Sigmoid colon (tissue), 7 donors: ENCODE results near the gene COBL. TPM values are rescaled to one million over a fixed set of nuclear protein-coding genes. Genes with fewer than 3 reads are reported as not detected.

Experiments
- DNase-seq: peaks from one replicate; pipeline ENCODE4 v3.0.0-alpha.2; 2019
- H3K27ac ChIP-seq, 4 donors: fragments of 200-600 bp; sonication (generic); one replicate each; pipeline ENCODE4 v1.5.1; 2016 to 2019; ENCODE audit warnings: mild to moderate bottlenecking in 1 of 4
- H3K27me3 ChIP-seq, 3 donors: fragments of 200-600 bp; sonication (generic); one replicate each; pipeline ENCODE4 v1.5.1; 2019; ENCODE audit warnings: mild to moderate bottlenecking in 1 of 3
- H3K36me3 ChIP-seq, 4 donors: fragments of 200-600 bp; sonication (generic); one replicate each; pipeline ENCODE4 v1.5.1; 2016 to 2019
- H3K4me1 ChIP-seq, 4 donors: fragments of 200-600 bp; sonication (generic); one replicate each; pipeline ENCODE4 v1.5.1; 2017 to 2019
- H3K4me3 ChIP-seq, 4 donors: fragments of 200-600 bp; sonication (generic); one replicate each; pipeline ENCODE4 v1.5.1; 2017 to 2019; ENCODE audit warnings: mild to moderate bottlenecking in 2 of 4, moderate library complexity in 1 of 4
- H3K9me3 ChIP-seq, 4 donors: fragments of 200-600 bp in 3 of 4; sonication (generic) in 3 of 4; one replicate each; pipeline versions ENCODE4 v1.5.1 to v1.6.1; 2013 to 2019
- CTCF ChIP-seq, 4 experiments: fragments of 450-650 bp in 3 of 4; fragments of 200-600 bp in 1 of 4; IDR thresholded peaks; one replicate each; pipeline ENCODE4 v1.5.1; 2016 to 2019; ENCODE audit warnings: antibody characterized with exemption in 4 of 4, mild to moderate bottlenecking in 3 of 4, moderate library complexity in 2 of 4
- EP300 ChIP-seq, 4 donors: sonication (generic); formaldehyde crosslinking; IDR thresholded peaks; one replicate each; pipeline ENCODE4 v1.6.1; 2017; ENCODE audit warnings: antibody characterized with exemption in 4 of 4
- POLR2A ChIP-seq, 2 donors: fragments of 450-650 bp; IDR thresholded peaks; one replicate each; pipeline ENCODE4 v1.6.1; 2016; ENCODE audit warnings: antibody characterized with exemption in 2 of 2, mild to moderate bottlenecking in 2 of 2, moderate library complexity in 2 of 2
- POLR2AphosphoS5 ChIP-seq, 4 donors: sonication (generic); formaldehyde crosslinking; IDR thresholded peaks; one replicate each; pipeline ENCODE4 v1.6.1; 2017; ENCODE audit warnings: antibody characterized with exemption in 4 of 4
- WGBS, 2 donors: extraction: QIAGEN DNeasy Blood & Tissue Kit; methylation state at CpG; one replicate each; pipeline ENCODE4 v1.1.7; 2013; 5-methylcytosine and 5-hydroxymethylcytosine counted together
- intact Hi-C: fragments of 100-400 bp; cut with DNase I; formaldehyde crosslinking; loops from one replicate; pipeline ENCODE4 v1.15.1; 2023
- polyA plus RNA-seq, 3 donors: library from polyadenylated mRNA; stranded (reverse); fragments of 200-250 nt; gene quantifications; one replicate each; pipeline ENCODE4 v1.2.3, GENCODE V29; 2013
- total RNA-seq, 4 donors: library from RNA; depleted of rRNA; stranded (reverse); fragments of >200 nt; gene quantifications; one replicate each; pipeline ENCODE4 v1.1.0, GENCODE V29; 2016
- donor health status: healthy with polysubstance abuse.
- donor health status: Bipolar disorder and iron deficiency.
- donor health status: healthy.

The COBL gene
- total and polyA plus RNA-seq, 7 donors = 3.0 to 27.6 (median 10.0) TPM

GRCh38 chr7:51237446-51238133 is 79.0 kb downstream of the COBL start:
- TF ChIP-seq EP300 (IDR thresholded peaks at IDR 0.05) (no peak), CTCF (IDR thresholded peaks at IDR 0.05) (no peak), POLR2A (IDR thresholded peaks at IDR 0.05) (no peak), POLR2AphosphoS5 (IDR thresholded peaks at IDR 0.05) (no peak)
- Histone ChIP-seq H3K36me3 (no peaks in the 10 kb centered on the region), H3K4me1 (no peaks in the 10 kb centered on the region), H3K27ac (no peak overlapping the region), H3K4me3 (no peak overlapping the region), H3K27me3 (no peaks in the 10 kb centered on the region), H3K9me3 (no peaks in the 10 kb centered on the region)
- DNase-seq = no peak
- intact Hi-C loops = no loop called here
- WGBS, 2 donors = 76 to 81% methylated on average over 9 of the region's 9 CpGs

GRCh38 chr7:51236470-51237132 is 80.0 kb downstream of the COBL start:
- Histone ChIP-seq H3K27ac (no peak overlapping the region), H3K9me3 (no peaks in the 10 kb centered on the region), H3K4me3 (no peak overlapping the region), H3K4me1 (no peaks in the 10 kb centered on the region), H3K36me3 (no peaks in the 10 kb centered on the region), H3K27me3 (no peaks in the 10 kb centered on the region)
- no peak for DNase-seq
- TF ChIP-seq CTCF (IDR thresholded peaks at IDR 0.05) (no peak), EP300 (IDR thresholded peaks at IDR 0.05) (no peak), POLR2A (IDR thresholded peaks at IDR 0.05) (no peak), POLR2AphosphoS5 (IDR thresholded peaks at IDR 0.05) (no peak)
- WGBS, 2 donors = 88 to 94% methylated on average over 8 of the region's 8 CpGs
- intact Hi-C loops = no loop called here

GRCh38 chr7:51235593-51236313 is 80.9 kb downstream of the COBL start:
- no peak for DNase-seq
- 81 to 91% methylated on average over 10 of the region's 10 CpGs for WGBS, 2 donors
- H3K36me3 ChIP-seq = no peaks in the 10 kb centered on the region
- H3K9me3 ChIP-seq = no peaks in the 10 kb centered on the region
- H3K4me1 ChIP-seq = no peaks in the 10 kb centered on the region
- no peak for TF ChIP-seq EP300 (IDR thresholded peaks at IDR 0.05)
- no peak for TF ChIP-seq POLR2A (IDR thresholded peaks at IDR 0.05)
- no peak for TF ChIP-seq CTCF (IDR thresholded peaks at IDR 0.05)
- TF ChIP-seq POLR2AphosphoS5 (IDR thresholded peaks at IDR 0.05) = no peak
- H3K27me3 ChIP-seq = no peaks in the 10 kb centered on the region
- intact Hi-C loops = no loop called here
- H3K27ac ChIP-seq = no peak overlapping the region
- H3K4me3 ChIP-seq = no peak overlapping the region

- intact Hi-C loops = no loop called here
- TF ChIP-seq POLR2A (IDR thresholded peaks at IDR 0.05) = no peak
- TF ChIP-seq EP300 (IDR thresholded peaks at IDR 0.05) = no peak
- no peak for TF ChIP-seq CTCF (IDR thresholded peaks at IDR 0.05)
- no peak for TF ChIP-seq POLR2AphosphoS5 (IDR thresholded peaks at IDR 0.05)
- H3K4me3 ChIP-seq = no peak overlapping the region
- no peaks in the 10 kb centered on the region for H3K4me1 ChIP-seq
- no peaks in the 10 kb centered on the region for H3K36me3 ChIP-seq
- no peak for DNase-seq
- H3K27me3 ChIP-seq = no peaks in the 10 kb centered on the region
- no peaks in the 10 kb centered on the region for H3K9me3 ChIP-seq
- 93 to 94% methylated on average over 8 of the region's 8 CpGs for WGBS, 2 donors
- no peak overlapping the region for H3K27ac ChIP-seq
Observed at GRCh38 chr7:51234609-51235308, 81.8 kb downstream of the COBL start.
